Measurements from ENCODE around the gene KIAA1755.

KIAA1755 gene

DNA sequence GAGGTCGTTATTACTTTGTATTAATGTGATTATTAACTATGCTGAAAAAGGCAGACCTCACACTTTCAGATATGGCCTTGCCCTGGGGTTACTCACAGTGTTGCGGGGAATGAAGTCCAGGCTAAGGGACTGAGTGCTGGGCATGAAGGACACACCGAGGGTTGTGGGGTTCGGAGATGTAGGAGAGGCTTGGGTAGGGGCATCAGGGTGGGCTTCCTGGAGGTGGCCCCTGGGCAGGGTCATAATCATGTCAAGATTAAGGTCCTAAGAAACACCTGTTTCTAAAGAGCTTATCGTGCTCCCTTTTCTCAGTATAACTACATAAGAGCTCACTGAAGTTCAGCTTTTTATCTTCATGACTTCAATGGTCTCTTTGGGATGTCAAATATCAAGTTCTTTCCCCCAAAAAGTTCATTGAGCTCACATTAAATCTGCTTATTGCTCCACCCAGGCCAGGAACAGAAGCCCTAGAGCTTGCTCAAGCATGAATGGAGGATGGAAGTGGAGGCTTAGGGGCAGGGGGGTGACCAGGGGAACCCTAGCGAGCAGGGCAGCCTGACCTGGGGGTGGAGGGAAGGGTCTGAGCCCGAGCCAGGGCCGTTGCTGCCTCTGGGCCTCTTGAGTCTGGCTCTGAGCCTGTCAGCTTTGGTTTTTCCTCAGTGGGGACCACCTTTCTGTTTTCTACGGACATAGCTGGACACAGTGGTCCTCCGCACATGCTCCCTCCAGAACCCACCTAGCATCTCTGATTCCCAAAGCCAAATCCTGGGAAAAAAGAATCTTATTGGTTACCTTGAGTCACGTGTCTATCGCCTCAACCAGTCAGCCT lies 58.2 kb downstream of the KIAA1755 start:
- Mint-ChIP-seq H3K27me3 (no peaks in the 10 kb centered on the region), H3K27ac (no peak overlapping the region)

DNA sequence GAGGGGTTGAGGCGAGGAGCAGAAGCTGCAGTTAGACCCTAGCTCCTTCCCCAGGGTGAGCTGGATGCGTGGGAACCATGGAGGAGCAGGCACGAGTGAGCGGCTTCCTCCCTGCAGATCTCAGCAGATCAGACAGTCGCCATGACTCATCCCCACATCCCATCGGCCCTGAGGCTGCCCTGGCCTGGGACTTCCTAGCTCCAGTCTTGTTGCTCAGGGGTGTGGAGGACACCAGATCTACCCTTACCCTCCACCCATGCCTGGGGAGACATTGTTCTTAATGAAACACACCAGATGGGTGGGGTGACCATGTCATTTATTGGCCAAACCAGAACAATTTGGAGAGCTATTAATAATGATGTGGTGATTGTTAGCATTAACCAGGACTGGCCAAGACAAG lies 59.2 kb downstream of the KIAA1755 start:
- no peaks in the 10 kb centered on the region for H3K36me3 Mint-ChIP-seq
- no peaks in the 10 kb centered on the region for H3K4me1 Mint-ChIP-seq (ENCODE audit: low read depth)
- H3K9me3 Mint-ChIP-seq (ENCODE audit: low read depth), result no peaks in the 10 kb centered on the region
- H3K27ac Mint-ChIP-seq, result no peak overlapping the region
- H3K27me3 Mint-ChIP-seq, result no peaks in the 10 kb centered on the region
- H3K4me3 Mint-ChIP-seq, result no peak overlapping the region

More for the DNA sequence above, 58.2 kb downstream of the KIAA1755 start:
- no peaks in the 10 kb centered on the region for H3K4me1 Mint-ChIP-seq (ENCODE audit: low read depth)
- no peaks in the 10 kb centered on the region for H3K36me3 Mint-ChIP-seq
- no peaks in the 10 kb centered on the region for H3K9me3 Mint-ChIP-seq (ENCODE audit: low read depth)
- no peak overlapping the region for H3K4me3 Mint-ChIP-seq

DNA sequence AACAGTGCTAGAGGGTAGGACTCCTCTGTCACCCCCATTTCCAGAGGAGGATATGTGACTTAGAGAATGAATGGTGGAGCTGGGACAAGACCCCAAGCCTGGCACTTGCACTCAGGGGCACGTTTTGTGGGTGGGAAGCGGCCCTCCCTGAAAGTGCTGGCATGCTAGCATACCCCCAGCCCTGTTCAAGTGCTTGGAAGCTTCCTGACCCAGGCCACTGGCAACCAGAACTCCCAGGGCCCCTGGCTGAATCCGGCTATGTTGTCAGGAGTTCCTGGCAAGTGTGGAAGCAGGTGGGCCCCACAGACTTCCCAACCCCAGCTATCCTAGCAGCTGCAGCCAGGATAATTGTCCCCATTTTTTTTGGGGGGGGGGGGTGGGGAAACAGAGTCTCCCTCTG lies 59.9 kb downstream of the KIAA1755 start:
- H3K4me1 Mint-ChIP-seq (ENCODE audit: low read depth), result no peaks in the 10 kb centered on the region
- no peak overlapping the region for H3K4me3 Mint-ChIP-seq
- no peaks in the 10 kb centered on the region for H3K27me3 Mint-ChIP-seq
- no peak overlapping the region for H3K27ac Mint-ChIP-seq
- H3K36me3 Mint-ChIP-seq, result no peaks in the 10 kb centered on the region
- no peaks in the 10 kb centered on the region for H3K9me3 Mint-ChIP-seq (ENCODE audit: low read depth)

DNA sequence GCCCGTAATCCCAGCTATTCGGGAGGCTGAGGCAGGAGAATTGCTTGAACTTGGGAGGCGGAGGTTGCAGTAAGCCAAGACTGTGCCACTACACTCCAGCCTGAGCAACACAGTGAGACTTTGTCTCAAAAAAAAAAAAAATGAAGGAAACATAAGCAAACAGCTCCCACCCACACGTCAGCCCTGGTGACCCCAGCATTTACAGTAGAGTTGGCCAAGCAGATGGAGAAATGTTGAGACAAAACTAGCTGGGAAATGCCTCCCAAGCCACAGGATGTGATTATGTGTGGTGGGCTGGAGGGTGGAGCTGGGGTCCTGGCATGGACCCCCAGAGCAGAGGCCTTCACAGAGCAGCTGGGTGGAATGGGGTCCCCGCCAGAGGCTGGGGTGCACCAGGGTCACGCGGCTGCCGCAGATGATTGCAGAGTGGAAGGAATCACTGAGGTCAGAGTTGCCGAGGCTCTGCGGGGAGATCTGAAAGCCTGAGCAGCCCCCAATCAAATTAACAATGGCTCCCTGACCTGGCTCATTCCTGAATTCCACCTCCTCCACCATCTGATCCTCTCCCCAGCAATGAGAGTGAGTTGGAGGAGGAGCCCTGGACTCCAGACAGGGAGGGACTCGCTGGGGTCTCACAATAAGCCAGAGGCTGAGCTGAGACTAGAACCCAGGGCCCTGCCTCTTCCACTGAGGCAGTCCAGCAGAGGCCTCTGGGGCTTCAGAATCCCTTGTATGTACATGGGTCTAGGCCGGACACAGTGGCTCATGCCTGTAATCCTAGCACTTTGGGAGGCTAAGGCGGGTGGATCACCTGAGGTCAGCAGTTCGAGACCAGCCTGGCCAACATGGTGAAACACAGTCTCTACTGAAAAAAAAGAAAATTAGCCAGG lies 60.8 kb downstream of the KIAA1755 start:
- Mint-ChIP-seq H3K4me3 (no peak overlapping the region), H3K4me1 (ENCODE audit: low read depth) (no peaks in the 10 kb centered on the region), H3K27ac (no peak overlapping the region), H3K9me3 (ENCODE audit: low read depth) (no peaks in the 10 kb centered on the region), H3K27me3 (no peaks in the 10 kb centered on the region), H3K36me3 (no peaks in the 10 kb centered on the region)

DNA sequence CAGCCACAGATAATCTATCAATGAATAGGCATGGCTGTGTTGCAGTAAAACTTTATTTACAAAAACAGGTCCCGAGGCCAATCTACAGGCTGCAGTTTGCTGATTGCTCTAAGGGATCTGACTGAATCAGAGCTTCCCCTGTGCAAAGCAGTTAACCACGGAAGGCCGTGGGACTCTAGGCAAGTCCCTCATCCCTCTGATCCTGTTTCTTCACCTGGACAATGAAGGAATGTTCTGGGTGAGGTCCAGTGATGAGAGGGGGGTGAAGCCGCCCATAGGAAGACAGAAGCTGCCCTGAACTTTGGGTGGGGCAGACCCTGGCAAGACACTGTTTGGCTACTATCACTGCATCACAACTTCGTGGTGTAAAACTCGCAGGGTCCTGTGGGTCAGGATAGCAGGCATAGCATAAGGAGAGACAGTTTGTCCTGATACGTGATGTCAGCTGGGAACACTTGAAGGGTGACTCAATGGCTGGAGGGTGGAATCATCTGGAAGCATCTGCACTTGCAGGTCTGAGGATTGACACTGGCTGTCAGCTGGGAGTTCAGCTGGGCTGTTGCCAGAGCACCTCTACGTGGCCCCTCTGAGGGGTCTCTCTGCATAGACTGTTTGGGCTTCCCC lies 62.2 kb downstream of the KIAA1755 start:
- Mint-ChIP-seq H3K4me3 (no peak overlapping the region), H3K4me1 (ENCODE audit: low read depth) (no peaks in the 10 kb centered on the region), H3K9me3 (ENCODE audit: low read depth) (no peaks in the 10 kb centered on the region), H3K27ac (no peak overlapping the region), H3K36me3 (no peaks in the 10 kb centered on the region), H3K27me3 (no peaks in the 10 kb centered on the region)

DNA sequence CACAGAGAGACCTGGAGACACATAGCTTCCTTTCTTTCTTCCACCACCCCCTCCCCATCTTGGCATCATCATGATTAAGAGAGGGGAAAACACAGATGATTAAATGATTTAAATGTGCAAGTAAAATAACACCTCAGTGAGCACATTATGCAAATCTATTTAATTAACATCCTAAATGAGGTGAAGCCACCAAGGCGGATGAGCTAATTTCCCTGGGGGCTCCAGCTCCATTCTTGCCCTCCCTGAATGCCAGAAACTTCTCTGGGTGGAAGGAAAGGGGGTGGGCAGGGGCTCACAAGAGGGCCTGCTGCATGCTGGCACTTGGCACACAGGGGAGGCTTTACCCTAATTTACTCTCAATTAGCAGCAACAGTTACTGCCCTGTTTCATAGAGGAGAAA lies 62.9 kb downstream of the KIAA1755 start:
- no peaks in the 10 kb centered on the region for H3K36me3 Mint-ChIP-seq
- H3K4me1 Mint-ChIP-seq (ENCODE audit: low read depth), result no peaks in the 10 kb centered on the region
- no peaks in the 10 kb centered on the region for H3K9me3 Mint-ChIP-seq (ENCODE audit: low read depth)
- no peak overlapping the region for H3K4me3 Mint-ChIP-seq
- H3K27ac Mint-ChIP-seq, result no peak overlapping the region
- H3K27me3 Mint-ChIP-seq, result no peaks in the 10 kb centered on the region

DNA sequence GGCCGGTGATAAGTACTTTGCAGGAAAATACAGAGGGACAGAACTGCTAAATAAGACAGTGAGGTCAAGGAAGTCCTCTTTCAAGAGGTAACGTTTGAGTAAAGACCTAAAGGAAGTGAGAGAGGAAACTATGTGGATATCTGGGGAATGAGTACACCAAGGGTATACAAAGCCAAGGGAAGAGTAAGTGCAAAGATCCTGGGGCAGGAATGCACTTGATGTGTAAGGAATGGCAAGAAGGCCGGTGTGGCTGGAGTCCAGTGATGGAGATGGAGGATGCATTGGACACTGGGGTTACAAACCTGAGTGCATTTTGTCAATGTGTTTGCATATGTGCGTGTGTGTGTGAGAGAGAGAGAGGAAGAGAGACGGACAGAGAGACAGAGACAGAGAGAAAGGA lies 63.3 kb downstream of the KIAA1755 start:
- H3K27ac Mint-ChIP-seq, result no peak overlapping the region
- H3K36me3 Mint-ChIP-seq, result no peaks in the 10 kb centered on the region
- H3K9me3 Mint-ChIP-seq (ENCODE audit: low read depth), result no peaks in the 10 kb centered on the region
- H3K27me3 Mint-ChIP-seq, result no peaks in the 10 kb centered on the region
- no peaks in the 10 kb centered on the region for H3K4me1 Mint-ChIP-seq (ENCODE audit: low read depth)
- H3K4me3 Mint-ChIP-seq, result no peak overlapping the region

DNA sequence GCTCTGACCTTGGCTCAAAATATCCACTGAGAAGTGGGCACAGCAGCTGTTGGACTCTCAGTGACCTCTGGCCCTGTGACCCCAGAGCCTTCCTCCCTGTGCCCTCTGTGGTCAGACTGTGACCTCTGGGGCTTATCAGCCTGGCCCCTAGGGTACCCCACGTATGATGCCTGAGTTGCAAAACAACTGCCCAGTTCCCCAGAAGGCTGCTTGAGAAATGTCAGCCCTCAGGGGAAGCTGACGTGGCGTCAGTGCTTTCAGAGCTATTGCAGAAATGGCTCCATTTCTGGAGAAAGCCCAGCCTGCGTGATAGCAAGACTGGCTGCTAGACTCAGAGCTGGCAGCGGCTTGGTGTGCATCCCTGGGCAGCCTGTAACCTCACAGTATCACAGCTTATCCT lies 63.9 kb downstream of the KIAA1755 start:
- H3K27me3 Mint-ChIP-seq, result no peaks in the 10 kb centered on the region
- H3K27ac Mint-ChIP-seq, result no peak overlapping the region
- H3K4me3 Mint-ChIP-seq, result no peak overlapping the region
- no peaks in the 10 kb centered on the region for H3K36me3 Mint-ChIP-seq
- no peaks in the 10 kb centered on the region for H3K4me1 Mint-ChIP-seq (ENCODE audit: low read depth)
- no peaks in the 10 kb centered on the region for H3K9me3 Mint-ChIP-seq (ENCODE audit: low read depth)

DNA sequence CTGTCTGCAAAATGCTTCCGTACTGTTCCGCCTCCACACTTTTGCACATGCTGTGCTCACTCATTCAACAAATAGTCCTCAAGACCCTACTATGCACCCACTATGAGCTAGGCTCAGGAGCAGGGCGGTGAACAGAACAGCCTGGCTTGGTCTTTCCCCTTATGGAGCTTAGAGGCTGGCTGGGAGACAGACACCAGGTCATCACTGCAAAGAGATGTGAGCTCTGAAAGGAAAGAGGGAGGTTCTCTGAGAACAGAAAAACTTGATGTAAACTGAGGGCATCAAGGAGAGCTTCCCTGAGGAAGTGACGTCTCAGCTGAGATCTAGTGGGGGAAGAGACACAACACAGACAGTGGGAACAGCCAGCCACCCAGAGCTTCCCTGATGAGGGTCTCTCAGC lies 64.5 kb downstream of the KIAA1755 start:
- Mint-ChIP-seq H3K4me3 (no peak overlapping the region), H3K36me3 (no peaks in the 10 kb centered on the region), H3K9me3 (ENCODE audit: low read depth) (no peaks in the 10 kb centered on the region), H3K27me3 (no peaks in the 10 kb centered on the region), H3K4me1 (ENCODE audit: low read depth) (no peaks in the 10 kb centered on the region), H3K27ac (no peak overlapping the region)

DNA sequence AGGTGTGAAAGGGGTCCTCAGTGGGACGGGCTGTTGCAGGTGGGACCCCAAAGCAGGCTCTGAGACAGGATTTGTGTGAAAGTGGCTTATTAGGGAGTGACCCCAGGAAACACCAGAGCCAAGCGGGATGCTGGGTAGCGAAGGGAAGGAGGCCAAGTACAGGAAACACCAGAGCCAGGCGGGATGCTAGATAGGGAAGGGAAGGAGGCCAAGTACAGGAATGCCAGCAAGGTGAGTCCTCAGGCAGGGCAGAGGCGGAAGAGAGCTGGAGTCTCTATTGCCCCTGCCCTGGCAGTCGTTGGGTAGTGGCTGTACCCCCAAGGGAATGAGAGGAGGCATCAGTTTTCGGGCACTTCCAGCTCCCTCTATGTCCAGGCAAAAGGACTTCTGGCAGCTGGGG lies 65.0 kb downstream of the KIAA1755 start:
- Mint-ChIP-seq H3K4me3 (no peak overlapping the region), H3K9me3 (ENCODE audit: low read depth) (no peaks in the 10 kb centered on the region), H3K4me1 (ENCODE audit: low read depth) (no peaks in the 10 kb centered on the region), H3K27me3 (no peaks in the 10 kb centered on the region), H3K27ac (no peak overlapping the region), H3K36me3 (no peaks in the 10 kb centered on the region)

DNA sequence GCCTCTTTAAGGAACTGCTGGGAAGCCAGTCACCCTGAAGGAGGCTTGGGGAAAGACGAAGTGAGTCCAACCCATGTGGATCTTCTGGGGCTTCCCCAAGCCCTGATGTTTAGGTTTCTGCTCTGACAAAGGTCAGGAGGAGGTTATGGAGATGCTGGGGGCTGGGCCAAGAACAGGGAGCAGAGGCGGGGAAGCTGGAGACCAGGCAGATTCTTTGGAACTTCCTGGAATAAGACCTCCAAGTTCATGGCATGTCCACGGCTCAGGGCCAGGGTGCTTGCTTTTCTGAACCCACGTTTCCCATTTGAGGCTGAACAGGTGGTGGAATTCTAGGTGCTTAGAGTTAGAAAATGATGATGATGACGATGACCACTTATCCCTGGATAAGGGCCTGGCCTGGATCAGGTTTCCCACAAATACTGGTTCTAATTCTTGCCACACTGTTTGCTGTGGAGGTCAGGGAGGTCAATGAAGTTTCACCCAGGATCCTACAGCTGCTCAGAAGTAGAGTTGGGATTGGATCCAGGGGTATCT lies 65.5 kb downstream of the KIAA1755 start:
- no peaks in the 10 kb centered on the region for H3K9me3 Mint-ChIP-seq (ENCODE audit: low read depth)
- H3K27me3 Mint-ChIP-seq, result no peaks in the 10 kb centered on the region
- no peak overlapping the region for H3K4me3 Mint-ChIP-seq
- H3K4me1 Mint-ChIP-seq (ENCODE audit: low read depth), result no peaks in the 10 kb centered on the region
- H3K27ac Mint-ChIP-seq, result no peak overlapping the region
- H3K36me3 Mint-ChIP-seq, result no peaks in the 10 kb centered on the region

DNA sequence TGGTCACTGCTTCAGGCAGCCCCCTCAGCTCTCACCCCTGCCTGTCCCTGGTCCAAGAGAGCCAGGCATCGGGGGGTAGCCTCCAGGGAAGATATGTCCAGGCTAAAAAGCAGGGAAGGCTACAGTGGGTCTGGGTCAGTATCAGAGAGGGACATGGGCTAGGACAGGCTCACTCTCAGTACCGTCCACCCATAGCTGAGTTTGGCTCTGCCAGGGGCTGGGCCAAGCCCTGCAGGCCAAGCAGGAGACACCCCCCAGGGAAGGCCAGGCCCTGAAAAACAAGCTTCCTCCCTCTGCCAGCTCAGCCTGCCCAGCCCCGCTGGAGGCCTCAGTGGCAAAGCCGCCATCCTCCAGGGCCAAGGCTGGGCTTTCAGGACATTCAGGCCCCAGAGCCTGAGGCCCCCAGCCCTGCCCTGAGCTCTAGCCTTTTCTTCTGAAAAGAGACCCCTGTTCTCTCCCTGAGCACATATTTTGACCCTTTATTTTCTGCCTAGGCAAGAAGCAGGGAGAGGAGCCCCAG lies 66.9 kb downstream of the KIAA1755 start:
- no peak overlapping the region for H3K27ac Mint-ChIP-seq
- H3K9me3 Mint-ChIP-seq (ENCODE audit: low read depth), result no peaks in the 10 kb centered on the region
- H3K4me3 Mint-ChIP-seq, result no peak overlapping the region
- no peaks in the 10 kb centered on the region for H3K36me3 Mint-ChIP-seq
- no peaks in the 10 kb centered on the region for H3K27me3 Mint-ChIP-seq
- no peaks in the 10 kb centered on the region for H3K4me1 Mint-ChIP-seq (ENCODE audit: low read depth)

DNA sequence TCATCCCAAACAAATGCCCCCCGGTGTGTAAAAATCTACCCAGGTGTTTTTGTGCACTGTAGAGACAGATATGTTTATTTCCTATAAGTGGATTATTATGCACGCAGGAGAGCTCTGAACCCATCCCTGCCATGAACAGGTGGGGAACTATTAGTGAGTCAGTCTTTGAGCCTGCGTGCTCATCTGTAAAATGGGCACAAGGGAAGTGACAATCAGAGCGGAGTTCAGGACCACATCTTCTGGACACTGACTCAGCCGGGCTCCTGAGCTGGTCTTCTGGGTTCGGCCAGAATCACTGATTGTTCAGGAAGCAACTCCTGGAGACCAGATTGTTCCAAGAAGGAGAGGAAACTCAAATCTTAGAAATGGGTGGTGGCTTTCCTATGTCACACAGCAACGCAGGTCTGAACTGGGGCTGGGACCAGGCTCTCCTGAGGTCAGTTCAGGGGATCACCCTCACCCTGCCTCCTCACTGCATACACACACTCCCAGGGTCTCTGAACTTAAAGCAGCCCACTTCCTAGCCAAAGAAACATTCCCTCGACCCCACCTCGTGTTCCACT lies 68.1 kb downstream of the KIAA1755 start:
- H3K27me3 Mint-ChIP-seq, result peaks cover 2% of the 10 kb centered on the region
- no peak overlapping the region for H3K4me3 Mint-ChIP-seq
- H3K4me1 Mint-ChIP-seq (ENCODE audit: low read depth), result no peaks in the 10 kb centered on the region
- H3K27ac Mint-ChIP-seq, result no peak overlapping the region
- H3K36me3 Mint-ChIP-seq, result no peaks in the 10 kb centered on the region
- no peaks in the 10 kb centered on the region for H3K9me3 Mint-ChIP-seq (ENCODE audit: low read depth)

DNA sequence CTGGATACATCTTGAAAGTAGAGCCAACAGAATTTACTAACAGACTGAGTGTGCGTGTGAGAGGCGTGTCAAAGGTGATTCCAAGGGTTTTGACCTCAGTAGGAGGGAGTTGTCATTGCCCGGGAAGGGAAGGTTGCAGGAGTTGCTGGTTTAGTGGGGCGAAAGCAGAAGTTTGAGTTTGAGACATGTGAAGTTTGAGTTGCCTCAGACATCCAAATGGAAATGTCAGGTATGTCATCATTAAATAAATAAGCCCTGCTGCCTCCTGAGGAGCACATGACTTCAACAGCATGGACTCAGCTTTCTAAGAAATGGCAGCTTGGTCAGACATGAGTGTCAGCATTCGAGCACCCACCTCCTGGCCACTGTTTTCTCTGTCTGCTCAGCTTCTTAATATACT lies 68.9 kb downstream of the KIAA1755 start:
- no peaks in the 10 kb centered on the region for H3K36me3 Mint-ChIP-seq
- H3K27me3 Mint-ChIP-seq, result peaks cover 2% of the 10 kb centered on the region
- H3K27ac Mint-ChIP-seq, result no peak overlapping the region
- H3K9me3 Mint-ChIP-seq (ENCODE audit: low read depth), result no peaks in the 10 kb centered on the region
- no peak overlapping the region for H3K4me3 Mint-ChIP-seq
- H3K4me1 Mint-ChIP-seq (ENCODE audit: low read depth), result no peaks in the 10 kb centered on the region
